ENCODE measurements around the gene UBE3B.

GRCh38 chr12:109460538-109460937, 16.9 kb upstream of the UBE3B start:
- TF ChIP-seq CTCF (IDR thresholded peaks at IDR 0.05; ENCODE audit: insufficient read depth, low read length) (no peak), SPI1 (IDR thresholded peaks at IDR 0.05; ENCODE audit: borderline replicate concordance, low read depth) (no peak)
